ENCODE results near the gene KIF26B.

The KIF26B gene

GRCh38 chr1:245209658-245210435, 55.1 kb downstream of the KIF26B start:
- DNase-seq (ENCODE audit: low spot score), result no peak

- DNase-seq (ENCODE audit: low spot score), result no peak
Observed at GRCh38 chr1:245211035-245211749, 56.4 kb downstream of the KIF26B start.

GRCh38 chr1:245211761-245212160, 57.0 kb downstream of the KIF26B start:
- DNase-seq (ENCODE audit: low spot score), result no peak

GRCh38 chr1:245212221-245212710, 57.5 kb downstream of the KIF26B start:
- DNase-seq (ENCODE audit: low spot score), result no peak

DNA sequence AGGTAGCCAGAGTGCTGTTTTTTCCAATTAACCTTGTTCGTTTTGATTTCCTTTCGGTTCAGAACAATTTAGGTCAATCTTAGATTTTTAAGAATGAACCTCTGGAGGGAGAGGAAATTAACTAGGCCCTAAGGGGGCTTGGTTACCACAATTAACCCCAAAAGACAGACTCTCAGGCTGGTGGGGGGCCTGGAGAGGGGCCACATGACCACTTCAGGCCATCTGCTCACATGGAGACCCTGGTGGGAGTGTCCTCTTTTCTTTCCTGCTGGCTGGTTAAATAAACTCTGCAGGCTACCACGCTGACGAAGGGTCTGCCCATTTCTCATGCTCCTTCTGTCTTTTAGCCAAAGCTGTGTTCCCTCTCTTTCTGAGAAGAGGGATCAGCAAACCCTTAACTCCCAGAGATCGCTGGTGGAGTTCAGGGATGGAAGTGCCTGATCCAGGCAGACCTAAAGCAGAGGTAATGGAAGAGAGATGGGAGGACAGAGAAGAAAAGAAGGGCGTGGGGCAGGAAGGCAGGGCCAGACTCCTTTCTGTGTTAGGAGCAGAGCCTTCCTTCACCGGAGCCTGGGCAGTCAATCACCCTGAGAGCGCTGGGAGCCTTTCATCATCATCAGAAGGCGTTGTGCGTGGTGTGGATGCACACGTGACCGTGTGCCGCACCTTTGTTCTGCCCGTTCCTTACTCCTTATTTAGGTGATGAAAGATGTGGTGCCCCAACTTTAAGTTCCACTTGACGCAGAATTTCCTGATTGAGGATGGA, 58.5 kb downstream of the KIF26B start:
- no peak for DNase-seq (ENCODE audit: low spot score)

GRCh38 chr1:245215071-245215470, 60.3 kb downstream of the KIF26B start:
- no peak for DNase-seq (ENCODE audit: low spot score)

DNA sequence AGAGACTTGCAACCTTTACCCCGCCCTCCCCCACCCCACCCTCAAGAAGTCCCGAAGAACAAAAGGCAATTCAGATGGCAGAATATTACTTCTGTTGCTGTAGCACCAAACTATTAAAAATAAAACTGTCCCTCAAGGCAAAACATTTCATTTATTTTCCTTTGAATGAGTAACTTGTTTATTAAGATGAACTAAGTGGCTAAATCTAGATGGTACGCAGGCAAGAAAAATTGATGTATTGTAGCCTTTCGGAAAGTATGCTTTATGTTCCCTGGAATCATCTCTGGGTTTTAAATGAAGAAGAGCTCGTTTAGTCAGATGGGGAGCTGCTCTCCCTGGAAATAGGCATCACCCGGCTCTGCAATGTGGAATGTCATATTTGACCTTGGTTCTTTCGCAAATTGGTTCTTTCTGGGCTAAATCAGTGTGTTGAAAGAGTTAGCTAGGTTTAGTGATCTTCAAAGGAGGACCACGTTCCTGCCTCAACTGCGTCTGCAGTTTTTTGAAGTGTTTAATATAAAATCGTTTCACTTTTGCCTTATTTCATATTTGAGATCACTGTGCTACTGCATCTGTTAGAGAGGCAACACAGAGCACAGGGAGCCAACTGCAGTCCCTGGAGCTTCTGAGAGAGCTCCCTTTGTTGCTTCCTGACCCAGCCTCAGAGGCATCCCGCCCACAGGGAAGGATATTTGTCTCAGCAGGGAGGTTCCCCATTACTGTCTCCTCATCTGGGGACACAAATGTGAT, 61.8 kb downstream of the KIF26B start:
- DNase-seq (ENCODE audit: low spot score), result no peak

- DNase-seq (ENCODE audit: low spot score), result no peak
Observed at GRCh38 chr1:245217853-245218608, 63.2 kb downstream of the KIF26B start.

DNA sequence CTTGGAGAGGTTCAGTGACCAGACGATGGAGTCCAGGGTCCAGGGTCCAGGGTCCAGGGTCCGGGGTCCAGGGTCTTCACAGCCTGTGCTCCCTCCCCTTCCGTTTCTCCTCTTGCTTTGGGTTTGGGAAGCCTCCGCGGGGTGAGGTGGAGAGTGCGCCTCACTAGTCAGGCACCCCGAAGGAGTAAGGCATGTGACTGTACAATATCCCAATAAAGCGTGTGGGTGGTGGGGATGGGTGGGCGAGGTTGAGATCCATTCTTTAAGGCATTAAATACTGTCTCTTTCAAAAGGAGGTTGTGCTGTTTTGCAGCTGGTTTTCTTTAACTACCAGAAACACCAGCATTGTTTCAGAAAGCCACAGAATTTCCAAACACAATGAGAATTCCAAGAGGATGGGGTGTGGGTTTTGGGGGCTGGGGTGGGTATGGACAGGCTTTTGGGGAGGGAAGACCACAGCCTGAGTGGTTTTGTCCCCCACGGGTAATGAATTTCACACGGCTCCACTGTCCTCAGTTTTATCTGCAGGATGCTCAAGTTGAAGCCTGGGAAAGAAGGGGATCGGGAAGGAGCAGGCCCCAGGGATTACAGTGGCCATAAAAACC, 65.7 kb downstream of the KIF26B start:
- DNase-seq (ENCODE audit: low spot score), result no peak

GRCh38 chr1:245221805-245222204, 67.0 kb downstream of the KIF26B start:
- DNase-seq (ENCODE audit: low spot score), result no peak

- no peak for DNase-seq (ENCODE audit: low spot score)
Observed at GRCh38 chr1:245222931-245223595, 68.3 kb downstream of the KIF26B start.

GRCh38 chr1:245225322-245226202, 70.8 kb downstream of the KIF26B start:
- DNase-seq (ENCODE audit: low spot score), result no peak

GRCh38 chr1:245226203-245226499, 71.4 kb downstream of the KIF26B start:
- no peak for DNase-seq (ENCODE audit: low spot score)

DNA sequence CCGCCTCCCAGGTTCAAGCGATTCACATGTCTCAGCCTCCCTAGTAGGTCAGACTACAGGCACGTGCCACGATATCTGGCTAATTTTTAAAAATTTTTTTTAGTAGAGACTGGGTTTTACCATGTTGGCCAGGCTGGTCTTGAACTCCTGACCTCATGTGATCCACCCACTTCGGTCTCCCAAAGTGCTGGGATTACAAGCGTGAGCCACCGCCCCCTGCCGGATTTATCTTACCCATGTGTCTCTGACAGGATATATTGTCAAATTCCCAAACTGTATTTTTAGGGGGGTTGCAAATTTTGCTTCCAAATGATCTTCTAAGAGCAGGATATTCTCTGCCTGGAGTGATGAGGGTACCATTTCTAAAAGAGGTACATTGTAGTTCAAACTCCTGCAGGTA, 74.3 kb downstream of the KIF26B start:
- no peak for DNase-seq (ENCODE audit: low spot score)

- no peak for DNase-seq (ENCODE audit: low spot score)
Observed at GRCh38 chr1:245232931-245233330, 78.1 kb downstream of the KIF26B start.

DNA sequence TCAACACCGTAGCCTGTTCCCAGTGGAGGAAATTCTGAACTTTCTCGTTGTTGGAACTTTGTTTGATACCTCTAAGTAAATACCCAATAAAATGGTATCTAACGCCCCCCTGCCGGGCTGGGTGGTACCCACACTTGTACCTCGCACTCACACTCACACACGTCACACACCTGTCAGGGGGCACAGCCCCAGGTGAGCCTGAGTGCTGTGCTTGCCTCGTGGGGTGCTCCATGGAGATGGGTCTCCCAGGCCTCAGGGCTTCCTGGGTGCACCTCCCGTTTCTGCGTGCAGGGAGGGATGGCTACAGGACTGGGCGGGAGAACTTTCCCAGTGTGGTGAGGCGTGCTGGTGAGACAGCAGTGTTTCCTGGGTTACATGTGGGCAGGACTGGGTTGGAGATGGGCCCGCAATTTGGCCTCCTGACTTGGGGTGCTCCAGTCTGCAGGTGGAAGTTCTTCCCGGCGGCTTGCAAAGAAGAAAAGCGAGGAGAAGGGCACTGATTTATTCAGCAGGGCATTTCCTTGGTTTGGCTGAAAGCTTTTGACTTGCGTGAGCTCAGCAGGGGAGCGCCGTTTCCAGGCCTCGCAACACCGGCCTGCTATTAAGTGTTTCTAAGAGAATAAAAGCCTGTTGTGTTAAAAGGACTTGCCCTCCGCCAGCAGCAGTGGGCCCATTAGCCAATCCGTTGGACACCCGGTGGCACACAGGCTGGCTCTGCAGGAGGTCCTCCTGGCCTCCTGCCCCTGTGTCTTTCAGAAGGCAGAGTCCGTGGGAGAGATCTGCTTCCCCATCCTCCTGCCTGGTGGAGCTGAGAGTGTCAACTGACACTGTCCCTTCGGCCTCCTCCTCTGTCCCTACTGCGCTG, 79.7 kb downstream of the KIF26B start:
- DNase-seq (ENCODE audit: low spot score), result no peak

GRCh38 chr1:245235156-245235555, 80.4 kb downstream of the KIF26B start:
- DNase-seq (ENCODE audit: low spot score), result no peak

- no peak for DNase-seq (ENCODE audit: low spot score)
Observed at GRCh38 chr1:245240648-245241165, 85.9 kb downstream of the KIF26B start.

Measured in AG08396 (cell line).